HG02840 (cell line): ENCODE data around the gene NUDT22.

ENCODE experiments used
- ATAC-seq: cut with Tn5 transposase; IDR thresholded peaks from one replicate; pipeline ENCODE4 v1.9.1; 2021; ENCODE audit warnings: mild to moderate bottlenecking, moderate library complexity, moderate number of reproducible peaks; ENCODE audit not compliant: unreplicated experiment, low FRiP score

NUDT22 gene

DNA sequence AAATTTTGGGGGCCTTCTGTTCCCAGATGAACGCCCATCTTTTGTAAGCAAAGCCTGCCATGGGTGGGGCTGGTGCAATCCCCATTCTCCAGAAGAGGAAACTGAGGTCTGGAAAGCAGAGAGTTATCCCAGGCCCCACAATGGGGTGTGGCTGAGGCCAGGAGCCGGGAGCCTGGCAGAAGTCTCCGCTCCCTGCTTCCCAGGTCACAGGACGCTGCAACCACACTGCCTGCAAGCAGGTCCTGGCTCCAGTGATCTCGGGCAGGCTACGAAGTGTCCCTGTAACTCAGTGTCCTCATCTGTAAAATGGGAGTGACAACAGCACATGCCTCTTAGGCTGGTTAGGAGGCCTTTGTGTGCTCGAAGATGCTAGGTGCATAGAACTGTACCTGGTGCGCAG is 27.0 kb downstream of the NUDT22 start:
- ATAC-seq, result no peak

DNA sequence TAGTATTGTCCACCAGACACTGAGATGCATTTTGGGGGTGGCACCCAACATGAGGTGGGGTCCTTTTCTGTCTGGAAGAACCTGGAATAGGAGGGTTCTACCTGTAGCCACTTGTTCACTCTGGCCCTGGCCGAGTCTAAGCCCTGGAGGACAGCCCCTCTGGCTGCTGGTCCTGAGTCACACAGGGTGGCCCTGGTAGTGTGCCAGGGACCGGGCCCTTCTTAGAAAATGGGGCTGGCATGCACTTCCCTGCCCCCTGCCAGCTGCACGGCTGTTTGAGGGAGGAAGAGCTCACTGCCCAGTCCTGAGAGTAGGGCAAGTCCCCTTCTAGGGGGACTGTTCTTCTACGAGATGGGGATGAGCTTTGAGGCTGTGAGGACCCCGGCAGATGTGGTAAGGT is 27.4 kb downstream of the NUDT22 start:
- no peak for ATAC-seq

DNA sequence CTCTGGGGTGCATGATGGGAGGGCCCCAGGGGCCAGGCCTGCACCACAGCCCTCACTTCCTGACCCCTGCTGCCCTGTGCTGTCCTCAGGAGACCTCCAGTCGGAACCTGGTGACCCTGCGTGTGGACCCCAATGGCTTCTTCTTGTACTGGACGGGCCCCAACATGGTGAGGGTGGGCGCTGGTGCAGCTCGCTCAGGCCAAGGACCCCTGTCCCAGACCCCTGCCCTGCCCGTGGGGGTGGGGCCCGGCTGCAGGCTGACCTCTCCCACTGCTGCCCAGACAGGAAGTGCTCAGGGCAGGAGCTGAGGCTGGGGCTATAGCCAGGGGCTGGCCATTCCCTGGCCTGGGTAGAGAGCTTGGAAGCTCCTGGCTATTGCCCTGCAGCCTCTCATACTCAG is 28.3 kb downstream of the NUDT22 start:
- no peak for ATAC-seq

DNA sequence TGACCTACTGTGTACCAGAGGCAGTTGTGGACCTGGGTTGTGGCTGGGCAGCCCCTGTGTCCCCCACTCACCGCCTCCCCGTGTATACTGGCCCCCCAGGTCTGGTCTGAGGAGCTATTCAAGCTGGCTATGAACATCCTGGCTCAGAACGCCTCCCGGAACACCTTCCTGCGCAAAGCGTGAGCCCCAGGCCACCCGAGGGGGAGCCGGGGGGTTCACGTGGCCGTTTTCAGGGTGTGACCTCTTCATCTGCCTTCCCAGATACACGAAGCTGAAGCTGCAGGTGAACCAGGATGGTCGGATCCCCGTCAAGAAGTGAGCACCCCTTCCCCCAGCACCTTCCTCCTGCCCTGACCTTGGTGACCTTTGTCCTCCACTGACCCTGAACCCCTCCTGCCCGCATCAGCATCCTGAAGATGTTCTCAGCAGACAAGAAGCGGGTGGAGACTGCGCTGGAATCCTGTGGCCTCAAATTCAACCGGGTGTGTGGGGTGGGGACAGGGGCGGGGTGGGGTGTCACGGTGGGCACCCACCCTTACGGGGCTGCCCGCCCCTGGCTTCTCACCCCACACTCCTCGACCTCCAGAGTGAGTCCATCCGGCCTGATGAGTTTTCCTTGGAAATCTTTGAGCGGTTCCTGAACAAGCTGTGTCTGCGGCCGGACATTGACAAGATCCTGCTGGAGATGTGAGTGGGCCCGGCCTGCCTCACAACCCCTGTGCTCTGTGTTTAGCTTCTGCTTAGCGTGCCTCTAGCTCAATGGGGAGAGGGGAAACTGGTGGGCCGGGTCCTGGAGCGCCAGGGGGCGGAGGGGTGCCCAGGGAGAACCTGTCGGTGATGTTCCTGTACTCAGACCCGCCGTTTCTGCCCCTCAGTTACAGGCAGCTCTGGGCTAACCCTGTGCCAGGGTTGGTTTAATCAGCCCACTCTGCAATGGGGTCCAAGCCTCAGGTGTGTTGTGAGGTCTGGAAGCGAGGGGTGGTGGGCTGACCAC is 29.4 kb downstream of the NUDT22 start:
- no peak for ATAC-seq

DNA sequence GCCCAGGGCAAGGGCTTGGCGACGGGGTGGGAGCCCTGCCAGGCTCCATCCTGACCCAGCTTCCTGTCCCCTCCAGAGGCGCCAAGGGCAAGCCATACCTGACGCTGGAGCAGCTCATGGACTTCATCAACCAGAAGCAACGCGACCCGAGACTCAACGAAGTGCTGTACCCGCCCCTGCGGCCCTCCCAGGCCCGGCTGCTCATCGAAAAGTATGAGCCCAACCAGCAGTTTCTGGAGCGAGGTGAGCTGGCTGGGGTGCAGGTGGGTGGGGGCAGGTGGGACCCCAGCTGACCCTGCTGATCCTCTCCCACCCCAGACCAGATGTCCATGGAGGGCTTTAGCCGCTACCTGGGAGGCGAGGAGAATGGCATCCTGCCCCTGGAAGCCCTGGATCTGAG is 30.2 kb downstream of the NUDT22 start:
- no peak for ATAC-seq

DNA sequence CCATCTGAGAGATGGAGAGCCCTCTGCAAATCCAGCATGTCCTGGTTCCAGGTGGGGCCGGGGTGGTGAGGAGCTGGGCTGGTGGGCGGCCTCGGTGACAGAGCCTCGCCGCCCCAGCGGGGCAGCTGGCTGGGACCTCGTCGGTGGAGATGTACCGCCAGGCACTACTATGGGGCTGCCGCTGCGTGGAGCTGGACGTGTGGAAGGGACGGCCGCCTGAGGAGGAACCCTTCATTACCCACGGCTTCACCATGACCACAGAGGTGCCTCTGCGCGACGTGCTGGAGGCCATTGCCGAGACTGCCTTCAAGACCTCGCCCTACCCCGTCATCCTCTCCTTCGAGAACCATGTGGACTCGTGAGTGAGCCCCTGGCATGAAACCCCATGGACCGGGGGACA is 32.3 kb downstream of the NUDT22 start:
- ATAC-seq, result no peak

DNA sequence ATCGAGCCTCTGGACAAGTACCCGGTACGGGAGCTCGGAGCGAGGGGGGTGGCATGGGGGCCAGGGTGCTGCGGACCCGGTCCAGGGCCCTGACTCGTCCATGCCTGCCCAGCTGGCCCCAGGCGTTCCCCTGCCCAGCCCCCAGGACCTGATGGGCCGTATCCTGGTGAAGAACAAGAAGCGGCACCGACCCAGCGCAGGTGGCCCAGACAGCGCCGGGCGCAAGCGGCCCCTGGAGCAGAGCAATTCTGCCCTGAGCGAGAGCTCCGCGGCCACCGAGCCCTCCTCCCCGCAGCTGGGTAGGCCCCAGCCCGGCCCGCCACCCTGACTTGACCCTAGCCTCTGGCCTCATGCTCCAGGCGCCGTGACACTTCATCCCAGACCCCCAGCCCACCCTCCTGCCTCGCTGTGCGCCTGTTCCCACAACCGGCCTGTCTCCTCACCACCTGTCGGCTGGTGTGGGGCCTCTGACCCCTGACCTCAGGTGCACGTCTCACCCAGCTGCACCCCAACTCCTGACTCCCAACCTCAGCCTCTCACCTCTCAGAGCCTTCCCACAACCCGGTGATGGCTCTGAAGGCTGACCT is 33.0 kb downstream of the NUDT22 start:
- ATAC-seq, result no peak

DNA sequence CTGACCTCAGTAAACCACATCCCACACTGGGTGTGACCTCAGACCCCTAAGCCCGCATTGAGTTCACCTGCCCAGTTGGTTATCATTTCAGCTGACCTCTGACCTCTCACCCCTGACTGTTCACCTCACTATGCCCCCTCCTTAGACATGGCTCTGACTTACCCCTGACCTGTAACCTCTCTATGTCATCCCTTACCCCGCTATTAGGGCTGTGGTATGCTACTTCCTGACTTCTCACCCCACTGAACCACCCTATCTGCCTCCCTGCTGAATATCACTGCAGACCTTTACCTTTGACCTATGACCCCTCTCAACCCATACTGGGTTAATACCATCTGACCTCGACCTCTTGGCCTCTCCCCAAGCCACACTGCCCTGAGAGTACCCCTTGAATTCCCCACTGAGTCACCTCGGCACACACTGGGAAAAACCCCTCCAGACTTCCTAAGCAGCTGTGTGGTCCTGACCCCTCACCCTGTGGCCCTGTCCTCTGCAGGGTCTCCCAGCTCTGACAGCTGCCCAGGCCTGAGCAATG is 33.5 kb downstream of the NUDT22 start:
- no peak for ATAC-seq

DNA sequence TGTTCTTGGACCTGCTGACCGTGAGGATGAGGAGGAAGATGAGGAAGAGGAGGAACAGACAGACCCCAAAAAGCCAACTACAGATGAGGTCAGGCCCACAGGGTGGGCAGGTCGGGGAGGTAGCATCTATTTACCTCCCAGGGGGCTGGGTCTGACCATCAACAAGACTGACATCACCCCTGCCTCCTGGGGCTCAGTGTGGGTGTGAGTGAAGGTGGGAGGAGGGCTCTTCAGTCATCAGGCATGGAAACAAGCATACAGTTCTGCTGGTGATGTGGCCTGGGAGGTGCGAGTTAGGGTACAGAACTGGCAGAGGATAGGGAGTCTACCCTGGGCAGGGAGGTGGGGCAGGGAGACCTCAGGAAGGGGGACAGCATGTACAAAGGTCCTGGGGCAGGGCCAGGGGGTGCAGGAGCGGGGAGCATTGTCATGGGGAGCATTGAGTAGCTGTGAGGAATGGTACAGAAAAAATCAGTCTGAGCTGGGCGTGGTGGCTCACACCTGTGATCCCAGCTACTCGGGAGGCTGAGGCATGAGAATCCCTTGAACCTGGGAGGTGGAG is 34.2 kb downstream of the NUDT22 start:
- ATAC-seq, result no peak

DNA sequence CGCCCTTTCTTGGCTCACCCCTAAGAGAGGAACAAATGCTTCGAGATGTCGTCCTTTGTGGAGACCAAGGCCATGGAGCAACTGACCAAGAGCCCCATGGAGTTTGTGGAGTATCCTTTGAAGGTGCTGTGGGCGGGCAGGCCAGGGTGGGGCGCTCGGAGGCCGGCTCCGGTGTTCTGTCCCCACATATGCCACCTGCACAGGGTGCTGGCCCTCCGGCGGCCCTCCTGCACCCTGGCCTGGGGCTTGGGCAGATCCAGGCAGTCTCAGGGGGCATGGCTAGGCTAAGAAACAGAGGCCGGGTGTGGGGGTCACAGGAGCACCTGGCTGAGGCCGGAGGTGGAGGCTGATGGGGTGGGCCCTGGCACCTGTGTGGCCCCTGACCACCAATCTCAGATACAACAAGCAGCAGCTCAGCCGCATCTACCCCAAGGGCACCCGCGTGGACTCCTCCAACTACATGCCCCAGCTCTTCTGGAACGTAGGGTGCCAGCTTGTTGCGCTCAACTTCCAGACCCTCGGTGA is 35.5 kb downstream of the NUDT22 start:
- ATAC-seq, result no peak

DNA sequence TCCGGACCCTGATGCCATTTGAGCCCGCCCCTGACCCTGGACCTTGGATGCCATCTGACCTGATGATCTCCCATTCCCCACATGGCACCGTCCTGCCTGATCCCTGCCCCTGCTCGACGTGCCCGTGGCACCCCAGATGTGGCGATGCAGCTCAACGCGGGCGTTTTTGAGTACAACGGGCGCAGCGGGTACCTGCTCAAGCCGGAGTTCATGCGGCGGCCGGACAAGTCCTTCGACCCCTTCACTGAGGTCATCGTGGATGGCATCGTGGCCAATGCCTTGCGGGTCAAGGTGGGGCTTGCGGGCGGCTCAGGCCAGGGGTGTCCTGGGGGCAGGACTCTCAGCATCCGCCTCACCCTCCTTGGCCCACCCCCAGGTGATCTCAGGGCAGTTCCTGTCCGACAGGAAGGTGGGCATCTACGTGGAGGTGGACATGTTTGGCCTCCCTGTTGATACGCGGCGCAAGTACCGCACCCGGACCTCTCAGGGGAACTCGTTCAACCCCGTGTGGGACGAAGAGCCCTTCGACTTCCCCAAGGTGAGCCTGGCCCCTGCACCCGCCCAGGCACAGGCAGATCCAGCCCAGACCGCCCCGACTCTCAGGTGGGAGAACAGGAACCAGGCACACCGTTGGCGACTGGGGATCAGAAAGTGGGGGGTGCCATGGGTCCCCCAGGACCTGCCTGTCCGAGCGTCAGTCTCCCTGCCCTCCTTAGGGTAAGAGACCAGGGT is 36.4 kb downstream of the NUDT22 start:
- no peak for ATAC-seq

DNA sequence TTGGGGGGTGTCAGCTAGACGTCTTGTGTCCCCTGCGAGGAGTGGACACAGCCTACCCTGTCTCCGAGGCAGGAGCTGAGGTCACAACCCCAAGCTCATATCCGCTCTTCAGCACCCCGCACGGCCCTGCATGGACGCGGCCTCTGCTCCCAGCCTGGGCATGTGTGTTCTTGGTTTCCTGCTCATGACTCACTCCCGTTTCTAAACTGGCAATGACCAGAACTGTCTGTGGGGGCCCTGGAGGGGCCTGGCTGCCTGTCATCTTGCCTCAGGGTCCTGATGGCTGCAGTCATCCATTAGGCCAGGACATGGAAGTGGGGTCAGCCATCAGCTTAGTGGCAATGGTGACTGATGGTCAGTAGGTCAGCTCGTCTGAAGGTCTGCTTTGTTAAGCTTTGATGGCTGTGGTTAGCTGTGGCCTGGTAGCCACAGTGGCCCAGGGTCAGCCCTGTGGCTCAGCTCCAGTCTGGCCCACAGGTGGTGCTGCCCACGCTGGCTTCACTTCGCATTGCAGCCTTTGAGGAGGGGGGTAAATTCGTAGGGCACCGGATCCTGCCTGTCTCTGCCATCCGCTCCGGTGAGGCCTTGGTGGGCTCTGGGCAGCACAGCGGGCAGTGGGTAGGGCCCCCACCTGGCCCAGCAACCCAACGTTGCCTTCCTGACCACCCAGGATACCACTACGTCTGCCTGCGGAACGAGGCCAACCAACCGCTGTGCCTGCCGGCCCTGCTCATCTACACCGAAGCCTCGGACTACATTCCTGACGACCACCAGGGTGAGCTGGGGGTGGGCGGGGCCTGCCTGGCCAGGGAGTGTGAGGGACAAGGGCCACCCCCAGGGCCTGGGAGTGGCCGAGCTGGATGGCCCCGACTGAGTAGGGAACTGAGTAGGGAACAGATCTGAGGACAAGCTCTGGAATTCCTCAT is 37.2 kb downstream of the NUDT22 start:
- ATAC-seq, result no peak

DNA sequence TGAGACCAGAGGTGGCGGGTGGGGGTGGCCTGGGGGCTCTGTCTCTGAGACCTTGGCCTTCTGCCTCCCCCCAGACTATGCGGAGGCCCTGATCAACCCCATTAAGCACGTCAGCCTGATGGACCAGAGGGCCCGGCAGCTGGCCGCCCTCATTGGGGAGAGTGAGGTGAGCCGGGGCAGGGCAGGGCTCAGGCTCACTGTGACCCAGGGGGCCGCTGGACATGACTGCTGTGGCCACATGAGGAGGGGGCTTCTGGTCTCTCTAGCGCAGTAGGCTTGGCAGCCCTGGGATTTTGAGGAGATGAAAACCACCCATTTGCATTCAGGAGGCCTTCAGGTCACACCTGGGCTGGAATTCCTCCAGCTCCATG is 37.9 kb downstream of the NUDT22 start:
- no peak for ATAC-seq

DNA sequence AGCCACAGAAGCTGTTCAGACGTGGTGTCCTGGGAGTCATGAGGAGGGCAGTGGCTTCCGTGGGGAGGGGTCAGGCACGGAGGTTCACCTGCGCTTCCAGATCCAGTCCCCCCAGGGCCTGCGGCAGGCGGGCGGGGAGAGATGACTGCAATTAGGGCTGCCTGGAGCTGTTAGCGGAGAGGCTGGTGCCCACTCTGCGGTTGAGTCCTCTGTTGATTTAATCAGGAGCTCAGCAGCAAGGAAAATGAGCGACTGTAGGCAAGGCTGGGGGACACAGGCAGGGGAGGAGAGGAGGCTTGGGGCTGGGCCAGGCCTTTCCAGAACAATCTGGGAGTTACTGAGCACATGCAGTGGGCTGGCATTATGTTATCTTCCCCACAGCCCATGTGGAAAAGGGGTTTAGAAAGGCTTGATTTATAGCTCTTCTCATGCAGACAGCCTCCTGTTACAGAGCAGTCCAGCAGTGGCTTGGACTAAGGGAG is 38.3 kb downstream of the NUDT22 start:
- ATAC-seq, result no peak

DNA sequence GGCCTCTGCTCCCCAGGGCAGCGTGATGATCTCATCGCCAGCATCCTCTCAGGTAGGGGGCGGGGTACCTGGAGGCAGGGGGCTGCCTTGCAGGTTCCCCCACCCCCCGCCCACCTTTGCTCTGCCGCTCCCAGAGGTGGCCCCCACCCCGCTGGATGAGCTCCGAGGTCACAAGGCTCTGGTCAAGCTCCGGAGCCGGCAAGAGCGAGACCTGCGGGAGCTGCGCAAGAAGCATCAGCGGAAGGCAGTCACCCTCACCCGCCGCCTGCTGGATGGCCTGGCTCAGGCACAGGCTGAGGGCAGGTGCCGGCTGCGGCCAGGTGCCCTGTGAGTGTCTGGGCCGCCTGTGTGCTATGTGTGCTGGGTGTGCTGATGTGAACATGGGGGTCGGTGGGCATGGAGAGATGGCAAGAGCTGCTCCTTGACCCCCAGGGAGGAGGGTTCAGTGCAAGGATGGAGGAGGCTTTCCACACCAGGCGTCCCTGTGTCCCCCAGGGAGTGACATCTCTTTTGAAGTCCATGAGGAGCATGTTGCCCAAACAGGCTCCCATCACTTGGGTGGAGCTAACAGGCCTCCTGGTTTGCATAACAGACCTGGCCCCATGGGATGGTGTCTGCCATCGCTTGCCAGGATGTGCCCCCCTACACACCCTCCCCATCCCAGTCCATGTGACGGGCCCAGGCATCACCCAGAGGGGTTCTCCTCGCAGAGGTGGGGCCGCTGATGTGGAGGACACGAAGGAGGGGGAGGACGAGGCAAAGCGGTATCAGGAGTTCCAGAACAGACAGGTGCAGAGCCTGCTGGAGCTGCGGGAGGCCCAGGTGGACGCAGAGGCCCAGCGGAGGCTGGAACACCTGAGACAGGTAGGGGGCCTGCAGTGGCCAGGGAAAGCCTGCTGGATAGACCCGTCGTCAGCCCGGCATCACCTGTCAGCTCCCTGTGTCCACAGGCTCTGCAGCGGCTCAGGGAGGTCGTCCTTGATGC is 39.4 kb downstream of the NUDT22 start:
- no peak for ATAC-seq

DNA sequence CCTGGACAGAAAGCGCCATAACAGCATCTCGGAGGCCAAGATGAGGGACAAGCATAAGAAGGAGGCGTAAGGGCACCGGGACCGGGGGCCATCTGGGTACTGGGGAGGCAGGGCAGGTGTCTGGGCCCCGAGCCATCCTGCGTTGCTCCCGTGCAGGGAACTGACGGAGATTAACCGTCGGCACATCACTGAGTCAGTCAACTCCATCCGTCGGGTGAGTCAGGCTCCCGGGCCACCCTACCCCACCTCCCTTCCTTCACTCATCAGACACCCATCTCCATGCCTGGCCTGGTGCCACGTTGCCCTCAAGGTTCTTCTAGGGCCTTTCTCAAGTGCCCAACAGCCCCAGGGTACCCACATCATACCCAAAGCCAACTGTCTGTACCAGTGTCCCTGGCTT is 40.3 kb downstream of the NUDT22 start:
- no peak for ATAC-seq

DNA sequence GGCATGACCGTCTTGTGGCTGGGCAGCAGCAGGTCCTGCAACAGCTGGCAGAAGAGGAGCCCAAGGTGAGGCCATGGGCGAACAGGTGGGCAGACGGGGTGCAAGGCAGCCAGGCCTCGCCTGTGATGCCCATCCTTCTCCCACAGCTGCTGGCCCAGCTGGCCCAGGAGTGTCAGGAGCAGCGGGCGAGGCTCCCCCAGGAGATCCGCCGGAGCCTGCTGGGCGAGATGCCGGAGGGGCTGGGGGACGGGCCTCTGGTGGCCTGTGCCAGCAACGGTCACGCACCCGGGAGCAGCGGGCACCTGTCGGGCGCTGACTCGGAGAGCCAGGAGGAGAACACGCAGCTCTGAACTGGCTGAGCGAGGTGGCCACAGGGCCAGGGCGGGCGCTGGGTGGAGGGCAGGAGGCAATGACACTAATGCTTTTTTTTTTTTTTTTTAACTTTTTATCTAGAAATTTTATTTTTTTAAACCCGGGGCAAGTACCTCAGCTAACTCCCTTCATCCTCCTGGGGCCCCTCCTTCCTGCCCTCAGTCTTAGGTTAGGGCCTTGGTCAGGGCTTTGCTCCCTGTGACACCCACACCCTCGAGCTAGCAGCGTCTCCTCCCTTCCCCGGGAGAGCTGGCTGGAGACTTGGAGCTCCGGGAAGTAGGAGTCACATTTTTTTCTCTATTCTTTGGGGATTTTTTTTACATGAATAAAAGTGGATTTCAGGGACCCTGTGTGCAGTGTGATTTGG is 41.3 kb downstream of the NUDT22 start:
- ATAC-seq, result no peak
